Loucy (cell line): ENCODE measurements around the gene RIPOR3.

Experiments used
- H2AFZ ChIP-seq: fragments of 200-600 bp; sonication (generic); 2 replicates; pipeline ENCODE4 v1.6.0; 2016; ENCODE audit warnings: antibody characterized with exemption, mild to moderate bottlenecking, low read length, moderate library complexity
- H3F3A ChIP-seq: fragments of 200-600 bp; 2 replicates; pipeline ENCODE4 v1.6.0; 2016; ENCODE audit warnings: antibody characterized with exemption, low read depth, mild to moderate bottlenecking
- H3K27me3 ChIP-seq: fragments of 200-600 bp; sonication (generic); 2 replicates; pipeline ENCODE4 v1.6.1; 2014; ENCODE audit warnings: low read length, mild to moderate bottlenecking; ENCODE audit not compliant: insufficient read depth, poor library complexity, severe bottlenecking
- H3K36me3 ChIP-seq: fragments of 200-600 bp; sonication (generic); 2 replicates; pipeline ENCODE4 v1.6.1; 2016; ENCODE audit warnings: low read length; ENCODE audit not compliant: insufficient read depth
- H3K4me1 ChIP-seq: fragments of 200-600 bp; sonication (generic); 2 replicates; pipeline ENCODE4 v1.5.1; 2014; ENCODE audit warnings: low read length, mild to moderate bottlenecking; ENCODE audit not compliant: insufficient read depth, poor library complexity, severe bottlenecking
- H3K4me2 ChIP-seq: fragments of 200-600 bp; sonication (generic); 2 replicates; pipeline ENCODE4 v1.6.0; 2014; ENCODE audit warnings: antibody characterized with exemption, low read length, low read depth, mild to moderate bottlenecking; ENCODE audit not compliant: poor library complexity, severe bottlenecking
- H3K4me3 ChIP-seq: fragments of 200-600 bp; sonication (generic); 2 replicates; pipeline ENCODE4 v1.5.1; 2014; ENCODE audit warnings: low read length, mild to moderate bottlenecking, mixed read lengths; ENCODE audit not compliant: poor library complexity, severe bottlenecking
- H3K79me2 ChIP-seq: fragments of 200-600 bp; sonication (generic); 2 replicates; pipeline ENCODE4 v1.6.1; 2014; ENCODE audit warnings: low read length; ENCODE audit not compliant: insufficient read depth
- H3K9ac ChIP-seq: fragments of 200-600 bp; sonication (generic); 2 replicates; pipeline ENCODE4 v1.6.0; 2014; ENCODE audit warnings: mild to moderate bottlenecking, low read depth, low read length, moderate library complexity; ENCODE audit not compliant: poor library complexity, severe bottlenecking
- H3K9me2 ChIP-seq: fragments of 200-600 bp; sonication (generic); replicated peaks from 2 replicates; pipeline ENCODE4 v1.6.1; 2016; ENCODE audit warnings: low read depth, low read length, mixed read lengths
- H3K9me3 ChIP-seq: fragments of 200-600 bp; sonication (generic); 2 replicates; pipeline ENCODE4 v1.6.1; 2014; ENCODE audit warnings: mild to moderate bottlenecking, antibody characterized with exemption, low read length, low read depth; ENCODE audit not compliant: insufficient read depth
- H4K20me1 ChIP-seq: fragments of 200-600 bp; sonication (generic); 2 replicates; pipeline ENCODE4 v1.6.0; 2014; ENCODE audit warnings: antibody characterized with exemption, low read length, mild to moderate bottlenecking; ENCODE audit not compliant: insufficient read depth, poor library complexity, severe bottlenecking
- CTCF ChIP-seq: fragments of 200-600 bp; sonication (generic); conservative IDR thresholded peaks from 2 replicates; pipeline ENCODE4 v1.5.1; 2014; ENCODE audit warnings: mild to moderate bottlenecking, antibody characterized with exemption, low read length
- EZH2phosphoT487 ChIP-seq: fragments of 200-600 bp; IDR thresholded peaks from 2 replicates; pipeline ENCODE4 v1.6.1; 2018; ENCODE audit warnings: antibody characterized with exemption, mild to moderate bottlenecking, moderate library complexity, borderline replicate concordance

The RIPOR3 gene

GRCh38 chr20:50561379-50562078 is 129.8 kb downstream of the RIPOR3 start:
- Histone ChIP-seq H3K36me3 (peaks cover 48% of the 10 kb centered on the region; the same call in 1 of the 2 replicates), H3K4me1 (no peaks in the 10 kb centered on the region), H3F3A (no peaks in the 10 kb centered on the region), H2AFZ (no peak overlapping the region), H3K4me2 (no peak overlapping the region), H4K20me1 (peaks cover 4% of the 10 kb centered on the region), H3K4me3 (no peak overlapping the region), H3K9ac (no peak overlapping the region), H3K9me2 (no peaks in the 10 kb centered on the region), H3K79me2 (peaks cover 25% of the 10 kb centered on the region; the same call in 1 of the 2 replicates), H3K27me3 (no peaks in the 10 kb centered on the region), H3K9me3 (no peaks in the 10 kb centered on the region)
- TF ChIP-seq CTCF: no peak

GRCh38 chr20:50560867-50561266 is 130.5 kb downstream of the RIPOR3 start:
- Histone ChIP-seq H3K9me3 (no peaks in the 10 kb centered on the region), H2AFZ (no peak overlapping the region), H3K4me3 (no peak overlapping the region), H3K4me2 (no peak overlapping the region), H3K36me3 (peaks cover 42% of the 10 kb centered on the region; the same call in 1 of the 2 replicates), H4K20me1 (peaks cover 4% of the 10 kb centered on the region), H3F3A (no peaks in the 10 kb centered on the region), H3K9ac (no peak overlapping the region), H3K4me1 (no peaks in the 10 kb centered on the region), H3K9me2 (no peaks in the 10 kb centered on the region), H3K79me2 (peaks cover 28% of the 10 kb centered on the region; the same call in 1 of the 2 replicates), H3K27me3 (no peaks in the 10 kb centered on the region)
- TF ChIP-seq CTCF (no peak), EZH2phosphoT487 (no peak)

- Histone ChIP-seq H3K79me2 (peaks cover 35% of the 10 kb centered on the region; the same call in 1 of the 2 replicates), H3K9ac (no peak overlapping the region), H3K9me2 (no peaks in the 10 kb centered on the region), H3K4me2 (no peak overlapping the region), H2AFZ (no peak overlapping the region), H3F3A (no peaks in the 10 kb centered on the region), H3K4me3 (no peak overlapping the region), H3K9me3 (no peaks in the 10 kb centered on the region), H3K27me3 (no peaks in the 10 kb centered on the region), H3K36me3 (peaks cover 34% of the 10 kb centered on the region; the same call in 1 of the 2 replicates), H3K4me1 (no peaks in the 10 kb centered on the region), H4K20me1 (peaks cover 4% of the 10 kb centered on the region)
- no peak for TF ChIP-seq CTCF
- TF ChIP-seq EZH2phosphoT487: no peak
These were observed 131.3 kb downstream of the RIPOR3 start for GRCh38 chr20:50559856-50560638.
